OCI-LY3 (cell line): ENCODE results near the gene TLDC2.

Experiments used
- H2AFZ ChIP-seq: fragments of 200-600, 300-600 bp; shearing (Covaris generic); 2 replicates; pipeline ENCODE4 v1.6.0; 2014; ENCODE audit warnings: antibody characterized with exemption, low read depth, low read length
- H3K27ac ChIP-seq: fragments of 200-600, 300-600 bp; sonication (generic); 2 replicates; pipeline ENCODE4 v1.5.1; 2014; ENCODE audit warnings: mild to moderate bottlenecking, low read length, moderate library complexity, mixed read lengths
- H3K27me3 ChIP-seq: fragments of 200-600, 300-600 bp; sonication (generic); 2 replicates; pipeline ENCODE4 v1.6.1; 2014; ENCODE audit warnings: low read depth, low read length, mixed read lengths
- H3K36me3 ChIP-seq: fragments of 200-600, 300-600 bp; sonication (generic); replicated peaks from 2 replicates; pipeline ENCODE3; 2014; ENCODE audit warnings: low read depth, low read length, mixed read lengths
- H3K4me1 ChIP-seq: fragments of 300-600, 200-600 bp; sonication (generic); 2 replicates; pipeline ENCODE4 v1.6.1; 2014; ENCODE audit warnings: low read length, mixed read lengths
- H3K4me2 ChIP-seq: fragments of 200-600, 300-600 bp; sonication (generic); 2 replicates; pipeline ENCODE4 v1.6.1; 2014; ENCODE audit warnings: low read length, mixed read lengths
- H3K4me3 ChIP-seq: fragments of 300-600, 200-600 bp; sonication (generic); 2 replicates; pipeline ENCODE4 v1.5.1; 2014; ENCODE audit warnings: antibody characterized with exemption, mild to moderate bottlenecking, low read length, moderate library complexity
- H3K79me2 ChIP-seq: fragments of 300-600, 200-600 bp; shearing (Covaris generic); 2 replicates; pipeline ENCODE4 v1.6.1; 2014; ENCODE audit warnings: mild to moderate bottlenecking, low read length, mixed read lengths
- H3K9ac ChIP-seq: fragments of 300-600, 200-600 bp; shearing (Covaris generic); 2 replicates; pipeline ENCODE4 v1.6.0; 2014; ENCODE audit warnings: mild to moderate bottlenecking, low read length, moderate library complexity
- H3K9me3 ChIP-seq: fragments of 200-600, 300-600 bp; shearing (Covaris generic); 2 replicates; pipeline ENCODE4 v1.6.1; 2014; ENCODE audit warnings: low read length, mixed read lengths; ENCODE audit not compliant: insufficient read depth
- H4K20me1 ChIP-seq: fragments of 200-600, 300-600 bp; sonication (generic); 2 replicates; pipeline ENCODE4 v1.6.1; 2016; ENCODE audit warnings: low read length, mixed read lengths; ENCODE audit not compliant: insufficient read depth
- EZH2phosphoT487 ChIP-seq: fragments of 200-600 bp; shearing (Covaris generic); IDR thresholded peaks from 2 replicates; pipeline ENCODE4 v1.6.1; 2018; ENCODE audit warnings: antibody characterized with exemption, mixed run types, low read depth
- TF ChIP-seq, protein P1 (sequence below): fragments of 200-600, 300-600 bp; sonication (generic); IDR thresholded peaks from 2 replicates; pipeline ENCODE4 v1.5.1; 2014; ENCODE audit warnings: antibody characterized with exemption, low read length, low read depth

The TLDC2 gene

DNA sequence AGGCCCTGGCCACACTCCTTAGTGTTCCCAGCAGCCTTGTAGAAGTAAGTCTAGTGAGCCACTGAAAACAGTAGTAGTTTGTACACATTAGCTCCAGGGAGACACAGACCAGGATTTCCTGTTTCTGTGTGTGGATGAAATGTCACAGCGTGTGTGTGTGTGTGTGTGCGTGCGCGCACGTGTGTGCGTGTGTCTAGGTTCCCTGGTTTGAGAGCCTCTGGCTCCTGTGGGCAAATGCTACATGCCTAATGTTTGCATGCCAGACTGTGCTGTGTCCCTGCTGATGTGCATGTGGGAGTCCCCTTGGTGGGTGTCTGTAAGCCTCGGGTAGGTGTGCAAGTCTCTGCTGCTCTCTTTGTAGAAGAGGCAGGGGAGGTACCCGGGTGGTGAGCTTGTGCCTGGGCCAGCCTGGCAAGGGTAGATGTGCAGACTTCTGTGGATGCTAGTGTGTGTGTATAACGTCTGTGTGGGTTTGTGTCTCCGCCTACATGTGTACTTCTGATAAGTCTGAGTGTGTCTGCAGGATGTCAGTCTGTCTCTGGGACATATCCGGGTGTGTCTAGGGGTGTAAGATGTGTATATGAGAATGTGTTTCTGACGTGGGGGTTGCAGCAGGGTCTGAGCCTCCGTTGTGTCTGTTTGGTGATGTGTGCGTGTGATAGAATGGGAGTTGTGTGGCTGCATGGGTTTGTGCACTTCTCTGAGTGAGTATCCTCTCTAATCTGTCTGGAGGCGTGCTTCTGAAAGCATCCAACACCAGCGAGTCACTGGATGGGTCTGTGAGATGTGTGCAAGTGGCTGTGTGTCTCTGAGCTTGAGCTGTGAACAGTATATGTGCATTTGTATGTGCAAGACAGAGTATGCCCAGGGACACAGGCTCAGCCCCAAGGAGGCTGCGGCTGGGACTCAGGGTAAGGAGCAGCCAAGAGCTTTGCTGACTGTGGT, 19.0 kb upstream of the TLDC2 start:
- peaks cover 14% of the 10 kb centered on the region for H3K79me2 ChIP-seq
- H3K27ac ChIP-seq, result no peak overlapping the region

DNA sequence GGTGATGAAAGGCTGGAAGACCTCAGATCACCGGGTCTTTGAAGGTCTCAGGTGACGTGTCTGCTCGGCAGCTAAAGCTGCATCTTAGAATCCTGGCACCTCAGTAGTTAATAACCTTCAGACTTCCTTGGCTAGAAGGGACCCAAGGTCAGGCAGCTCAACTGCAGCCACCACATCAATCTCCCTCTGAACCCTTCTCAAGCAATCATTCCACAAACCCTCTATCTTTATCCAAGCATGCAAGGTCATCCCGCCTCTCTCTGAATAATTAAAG, 16.7 kb upstream of the TLDC2 start:
- TF ChIP-seq EZH2phosphoT487, result no peak
- TF ChIP-seq, protein P1, sequence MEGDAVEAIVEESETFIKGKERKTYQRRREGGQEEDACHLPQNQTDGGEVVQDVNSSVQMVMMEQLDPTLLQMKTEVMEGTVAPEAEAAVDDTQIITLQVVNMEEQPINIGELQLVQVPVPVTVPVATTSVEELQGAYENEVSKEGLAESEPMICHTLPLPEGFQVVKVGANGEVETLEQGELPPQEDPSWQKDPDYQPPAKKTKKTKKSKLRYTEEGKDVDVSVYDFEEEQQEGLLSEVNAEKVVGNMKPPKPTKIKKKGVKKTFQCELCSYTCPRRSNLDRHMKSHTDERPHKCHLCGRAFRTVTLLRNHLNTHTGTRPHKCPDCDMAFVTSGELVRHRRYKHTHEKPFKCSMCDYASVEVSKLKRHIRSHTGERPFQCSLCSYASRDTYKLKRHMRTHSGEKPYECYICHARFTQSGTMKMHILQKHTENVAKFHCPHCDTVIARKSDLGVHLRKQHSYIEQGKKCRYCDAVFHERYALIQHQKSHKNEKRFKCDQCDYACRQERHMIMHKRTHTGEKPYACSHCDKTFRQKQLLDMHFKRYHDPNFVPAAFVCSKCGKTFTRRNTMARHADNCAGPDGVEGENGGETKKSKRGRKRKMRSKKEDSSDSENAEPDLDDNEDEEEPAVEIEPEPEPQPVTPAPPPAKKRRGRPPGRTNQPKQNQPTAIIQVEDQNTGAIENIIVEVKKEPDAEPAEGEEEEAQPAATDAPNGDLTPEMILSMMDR, result no peak
- Histone ChIP-seq H3K4me2 (no peak overlapping the region), H3K27ac (no peak overlapping the region), H3K27me3 (no peaks in the 10 kb centered on the region), H3K4me1 (peaks cover 33% of the 10 kb centered on the region), H3K9me3 (no peaks in the 10 kb centered on the region), H3K79me2 (peaks cover 18% of the 10 kb centered on the region), H4K20me1 (no peaks in the 10 kb centered on the region; the same call in 1 of the 2 replicates), H3K4me3 (no peak overlapping the region), H3K36me3 (no peaks in the 10 kb centered on the region), H2AFZ (no peak overlapping the region), H3K9ac (no peak overlapping the region)

More for the DNA sequence above, 19.0 kb upstream of the TLDC2 start:
- no peak overlapping the region for H2AFZ ChIP-seq
- no peak overlapping the region for H3K9ac ChIP-seq
- H4K20me1 ChIP-seq, result no peaks in the 10 kb centered on the region; the same call in 1 of the 2 replicates
- H3K36me3 ChIP-seq, result no peaks in the 10 kb centered on the region
- H3K4me2 ChIP-seq, result no peak overlapping the region
- H3K4me3 ChIP-seq, result no peak overlapping the region
- no peak for TF ChIP-seq EZH2phosphoT487
- TF ChIP-seq, protein P1, result no peak
- H3K9me3 ChIP-seq, result no peaks in the 10 kb centered on the region
- H3K27me3 ChIP-seq, result no peaks in the 10 kb centered on the region
- H3K4me1 ChIP-seq, result peaks cover 39% of the 10 kb centered on the region

DNA sequence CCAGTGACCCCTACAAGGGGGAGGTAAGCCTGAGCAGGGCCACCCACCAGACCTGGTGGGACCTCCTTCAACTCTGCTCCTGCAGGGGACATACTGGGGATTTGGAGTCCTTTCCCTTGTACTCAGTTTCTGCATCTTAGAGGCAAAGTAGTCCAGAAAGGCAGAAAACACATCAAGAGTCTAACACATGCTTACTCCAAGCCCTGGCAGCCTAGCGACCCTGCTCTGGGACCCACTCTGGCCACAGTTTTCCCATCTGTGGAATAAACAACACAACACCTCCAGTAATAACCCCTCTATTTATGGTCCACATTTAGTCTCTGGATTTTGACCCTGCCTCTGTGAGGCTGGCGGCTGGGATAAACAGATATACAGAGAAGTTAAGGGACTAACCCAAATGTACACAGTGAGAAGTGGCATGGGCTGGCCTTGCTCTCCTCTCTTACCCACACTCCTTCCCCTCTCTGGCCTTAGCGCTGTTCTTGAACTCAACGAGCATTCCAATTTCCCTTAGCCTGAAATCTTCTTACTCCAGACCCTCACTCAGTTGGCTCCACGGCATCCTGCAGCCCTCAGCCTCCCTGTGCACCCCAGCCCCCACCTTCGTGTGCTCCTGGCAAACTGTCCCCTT, 16.1 kb upstream of the TLDC2 start:
- H3K9me3 ChIP-seq, result no peaks in the 10 kb centered on the region
- H3K36me3 ChIP-seq, result no peaks in the 10 kb centered on the region
- no peak overlapping the region for H2AFZ ChIP-seq
- H3K27ac ChIP-seq, result no peak overlapping the region
- no peaks in the 10 kb centered on the region for H3K27me3 ChIP-seq
- peaks cover 36% of the 10 kb centered on the region for H3K4me1 ChIP-seq
- H3K4me2 ChIP-seq, result no peak overlapping the region
- TF ChIP-seq EZH2phosphoT487, result no peak
- TF ChIP-seq, protein P1, result no peak
- H4K20me1 ChIP-seq, result no peaks in the 10 kb centered on the region; the same call in 1 of the 2 replicates
- no peak overlapping the region for H3K9ac ChIP-seq
- peaks cover 18% of the 10 kb centered on the region for H3K79me2 ChIP-seq
- H3K4me3 ChIP-seq, result no peak overlapping the region

DNA sequence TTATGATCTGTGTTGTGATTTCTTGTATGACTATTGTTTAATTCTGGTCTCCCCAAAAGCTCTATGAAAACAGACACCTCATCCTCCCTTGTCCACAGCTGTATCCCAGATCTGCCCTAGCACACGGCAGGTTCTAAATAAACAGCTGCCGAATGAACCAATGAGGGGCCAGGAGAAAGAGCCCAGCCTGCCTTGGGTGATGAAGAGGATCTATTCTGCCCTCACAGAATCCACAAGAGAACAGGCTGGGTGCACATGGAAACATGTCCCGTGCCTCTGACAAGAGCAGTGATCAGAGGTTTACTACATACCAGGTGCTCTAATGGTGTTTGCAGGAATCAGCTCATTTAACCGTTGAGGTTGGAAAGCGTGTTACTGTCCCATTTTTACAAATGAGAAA, 15.6 kb upstream of the TLDC2 start:
- no peaks in the 10 kb centered on the region for H3K36me3 ChIP-seq
- no peak overlapping the region for H2AFZ ChIP-seq
- TF ChIP-seq, protein P1, result no peak
- no peak for TF ChIP-seq EZH2phosphoT487
- no peak overlapping the region for H3K27ac ChIP-seq
- peaks cover 18% of the 10 kb centered on the region for H3K79me2 ChIP-seq
- no peak overlapping the region for H3K4me2 ChIP-seq
- H3K27me3 ChIP-seq, result no peaks in the 10 kb centered on the region
- H3K4me1 ChIP-seq, result peaks cover 40% of the 10 kb centered on the region
- no peaks in the 10 kb centered on the region; the same call in 1 of the 2 replicates for H4K20me1 ChIP-seq
- no peak overlapping the region for H3K9ac ChIP-seq
- no peak overlapping the region for H3K4me3 ChIP-seq
- no peaks in the 10 kb centered on the region for H3K9me3 ChIP-seq
